Measurements from ENCODE around the gene HDDC2.

The HDDC2 gene

GRCh38 chr6:125264476-125264875 is 37.3 kb downstream of the HDDC2 start:
- peak overlapping the region in 1 of 2 donors; percentile 21 for H3K27ac ChIP-seq
- TF ChIP-seq CTCF (IDR thresholded peaks at IDR 0.05) = no peak
- H3K4me3 ChIP-seq = no peak overlapping the region
- DNase-seq (ENCODE audit: low spot score) = no peak

GRCh38 chr6:125262016-125263013 is 39.5 kb downstream of the HDDC2 start:
- DNase-seq (ENCODE audit: low spot score) = peak; percentile 81
- TF ChIP-seq CTCF (IDR thresholded peaks at IDR 0.05) = no peak
- Histone ChIP-seq H3K27ac (peak overlapping the region; percentile 27 to 72), H3K4me3 (peak overlapping the region; percentile 3)

GRCh38 chr6:125259354-125259736 is 42.4 kb downstream of the HDDC2 start:
- no peak for DNase-seq (ENCODE audit: low spot score)
- Histone ChIP-seq H3K27ac (no peak overlapping the region), H3K4me3 (no peak overlapping the region)
- TF ChIP-seq CTCF (IDR thresholded peaks at IDR 0.05) = no peak

- no peak for TF ChIP-seq CTCF (IDR thresholded peaks at IDR 0.05)
- Histone ChIP-seq H3K4me3 (no peak overlapping the region), H3K27ac (no peak overlapping the region)
- DNase-seq (ENCODE audit: low spot score) = no peak
Measured at GRCh38 chr6:125258651-125259353, 43.0 kb downstream of the HDDC2 start.

GRCh38 chr6:125257351-125257750 is 44.4 kb downstream of the HDDC2 start:
- TF ChIP-seq CTCF (IDR thresholded peaks at IDR 0.05) = no peak
- H3K4me3 ChIP-seq = no peak overlapping the region

GRCh38 chr6:125255201-125255600 is 46.6 kb downstream of the HDDC2 start:
- no peak overlapping the region for H3K4me3 ChIP-seq
- no peak for TF ChIP-seq CTCF (IDR thresholded peaks at IDR 0.05)
- no peak overlapping the region for H3K27ac ChIP-seq
- no peak for DNase-seq (ENCODE audit: low spot score)

More at GRCh38 chr6:125257351-125257750, 44.4 kb downstream of the HDDC2 start:
- no peak overlapping the region for H3K27ac ChIP-seq
- DNase-seq (ENCODE audit: low spot score) = no peak
